Psoas muscle (tissue), 8 donors: ENCODE results near the gene SMDT1. TPM values are rescaled to one million over a fixed set of nuclear protein-coding genes. Genes with fewer than 3 reads are reported as not detected.

Source experiments
- ATAC-seq, 4 donors: fragments of 200-7000 bp; cut with Tn5 transposase; one replicate each; pipeline ENCODE4 v1.9.1; 2020; ENCODE audit warnings: moderate library complexity in 3 of 4, mild to moderate bottlenecking in 2 of 4
- DNase-seq, 2 donors: peaks; one replicate each; pipeline ENCODE4 v3.0.0-alpha.2; 2020
- H3K27ac ChIP-seq: fragments of 200-600 bp; one replicate; pipeline ENCODE4 v1.8.0; 2022
- H3K27me3 ChIP-seq, 3 donors: fragments of 200-600 bp in 1 of 3; one replicate each; pipeline versions ENCODE4 v1.6.1 to v1.8.0; 2013 to 2022; ENCODE audit warnings: low read length in 2 of 3, mild to moderate bottlenecking in 2 of 3, moderate library complexity in 1 of 3; ENCODE audit not compliant: insufficient read depth in 3 of 3
- H3K36me3 ChIP-seq, 2 donors: fragments of 200-600 bp in 1 of 2; one replicate each; pipeline versions ENCODE4 v1.6.1 to v1.8.0; 2013 to 2022; ENCODE audit warnings: low read depth in 1 of 2, mild to moderate bottlenecking in 1 of 2, moderate library complexity in 1 of 2; ENCODE audit not compliant: insufficient read depth in 1 of 2
- H3K4me1 ChIP-seq: fragments of 200-600 bp; one replicate; pipeline ENCODE4 v1.8.0; 2022
- H3K4me3 ChIP-seq: fragments of 200-600 bp; one replicate; pipeline ENCODE4 v1.8.0; 2022; ENCODE audit warnings: mild to moderate bottlenecking
- H3K9me3 ChIP-seq: fragments of 200-600 bp; one replicate; pipeline ENCODE4 v1.8.0; 2022
- CTCF ChIP-seq: fragments of 200-600 bp; IDR thresholded peaks from one replicate; pipeline ENCODE4 v1.8.0; 2022; ENCODE audit warnings: antibody characterized with exemption
- WGBS, 3 donors: extraction: QIAGEN DNeasy Blood & Tissue Kit; methylation state at CpG; one replicate each; pipeline versions ENCODE4 v1.1.6 to v1.1.7; 2013; 5-methylcytosine and 5-hydroxymethylcytosine counted together
- intact Hi-C, 2 donors: fragments of 100-400 bp; cut with DNase I; formaldehyde crosslinking; loops; one replicate each; pipeline versions ENCODE4 v1.11.0 to v1.14.2; 2022
- polyA plus RNA-seq, 3 donors: library from polyadenylated mRNA; stranded (reverse); fragments of 200-250 nt; gene quantifications; one replicate each; pipeline ENCODE4 v1.2.3, GENCODE V29; 2013
- total RNA-seq, 4 donors: library from RNA; stranded (reverse); fragmentation: NEBNext Ultra II Directional in 2 of 4; extraction: Animal tissue kit (Norgen Biotek cat#: 25700) in 2 of 4; gene quantifications; one replicate each; pipeline versions ENCODE4 v1.2.1 to v1.2.4, GENCODE V29; 2021 to 2023
- donor health status: healthy with polysubstance abuse.
- donor health status: DM: no; HTN: no; CAD: no; lungs with moderate emphysema.
- donor health status: Bipolar disorder and iron deficiency.
- donor health status: healthy.
- donor health status: DM: yes; HTN: yes; CAD: no.
- donor health status: DM: no; HTN: no; CAD: no.
- donor health status: DM: no; HTN: no; CAD: no.
- donor health status: DM: yes; HTN: yes; CAD: no.

The SMDT1 gene
- total and polyA plus RNA-seq, 7 donors, result 117 to 198 (median 136) TPM

DNA sequence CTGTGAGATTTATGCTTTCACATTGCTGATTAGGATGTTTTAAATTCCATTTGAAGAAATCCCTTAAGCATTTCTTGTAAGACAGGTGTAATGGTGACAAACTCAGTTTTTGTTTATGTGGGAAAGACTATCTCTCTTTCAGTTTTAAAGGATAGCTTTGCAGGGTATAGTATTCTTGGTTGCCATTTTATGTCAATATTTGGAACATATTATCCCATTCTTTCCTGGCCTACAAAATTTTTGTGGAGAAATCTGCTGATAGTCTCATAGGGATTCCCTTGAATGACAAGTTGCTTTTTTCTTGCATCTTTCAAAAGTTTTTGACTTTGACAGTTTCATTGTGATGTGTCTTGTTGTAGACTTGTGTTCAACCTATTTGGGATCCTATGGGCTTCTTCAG lies 37.7 kb upstream of the SMDT1 start:
- H3K27ac ChIP-seq, result no peak overlapping the region
- H3K27me3 ChIP-seq, result no peaks in the 10 kb centered on the region
- peaks cover 9% of the 10 kb centered on the region for H3K9me3 ChIP-seq
- intact Hi-C loops, result no loop called here
- no peak overlapping the region for H3K4me3 ChIP-seq
- DNase-seq, result no peak
- no peaks in the 10 kb centered on the region for H3K36me3 ChIP-seq
- ATAC-seq, result no peak
- no peak for TF ChIP-seq CTCF
- no peaks in the 10 kb centered on the region for H3K4me1 ChIP-seq

GRCh38 chr22:42050641-42051180 lies 28.8 kb upstream of the SMDT1 start:
- H3K4me1 ChIP-seq, result no peaks in the 10 kb centered on the region
- intact Hi-C loops, result no loop called here
- no peaks in the 10 kb centered on the region for H3K9me3 ChIP-seq
- ATAC-seq, result no peak
- H3K27ac ChIP-seq, result no peak overlapping the region
- H3K36me3 ChIP-seq, result peaks cover 0 to 2% of the 10 kb centered on the region in 2 donors
- no peak for DNase-seq
- H3K4me3 ChIP-seq, result no peak overlapping the region
- no peaks in the 10 kb centered on the region for H3K27me3 ChIP-seq
- no peak for TF ChIP-seq CTCF
- WGBS, 3 donors, result 55 to 69% (median 67%) methylated on average over 2 of the region's 2 CpGs

GRCh38 chr22:42052765-42053164 lies 26.7 kb upstream of the SMDT1 start:
- WGBS, 3 donors, result 82 to 88% (median 85%) methylated on average over 3 of the region's 3 CpGs
- H3K27me3 ChIP-seq, result no peaks in the 10 kb centered on the region
- H3K9me3 ChIP-seq, result peaks cover 8% of the 10 kb centered on the region
- intact Hi-C loops, result no loop called here
- H3K36me3 ChIP-seq, result peaks cover 0 to 2% of the 10 kb centered on the region in 2 donors
- no peaks in the 10 kb centered on the region for H3K4me1 ChIP-seq
- H3K27ac ChIP-seq, result no peak overlapping the region
- H3K4me3 ChIP-seq, result no peak overlapping the region
- ATAC-seq, result no peak
- no peak for DNase-seq
- TF ChIP-seq CTCF, result no peak

DNA sequence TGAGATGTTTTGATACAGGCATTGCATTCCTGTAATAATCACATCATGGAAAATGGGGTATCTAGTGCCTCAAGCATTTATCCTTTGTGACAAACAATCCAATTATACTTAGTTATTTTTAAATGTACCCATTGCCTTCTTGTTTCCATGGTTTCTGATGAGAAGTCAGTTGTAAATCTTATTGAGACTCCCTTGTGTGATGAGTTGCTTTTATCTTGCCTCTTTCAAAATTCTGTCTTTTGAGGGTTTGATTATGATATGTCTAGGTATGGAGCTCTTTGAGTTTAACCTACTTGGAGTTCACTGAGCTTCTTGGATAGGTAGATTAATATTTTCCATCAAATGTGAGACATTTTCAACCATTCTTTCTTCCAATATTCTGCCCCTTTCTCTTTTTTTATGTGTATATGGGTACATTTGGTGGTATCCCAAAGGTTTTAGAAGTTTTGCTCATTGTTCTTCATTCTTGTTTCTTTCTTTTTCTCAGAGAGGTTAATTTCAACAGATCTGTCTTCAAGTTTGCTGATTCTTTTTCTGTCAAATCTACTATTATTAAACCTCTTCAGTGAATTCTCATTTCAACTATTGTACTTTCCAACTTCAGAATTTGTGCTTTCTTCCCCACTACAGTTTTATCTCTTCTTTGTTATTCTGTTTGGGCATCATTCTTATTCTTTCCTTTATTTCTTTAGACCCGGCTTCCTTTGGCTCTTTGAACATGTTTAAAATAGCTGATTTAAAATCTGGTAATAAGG lies 22.6 kb upstream of the SMDT1 start:
- H3K4me3 ChIP-seq, result no peak overlapping the region
- no peak for TF ChIP-seq CTCF
- intact Hi-C loops, result no loop called here
- no peaks in the 10 kb centered on the region for H3K27me3 ChIP-seq
- H3K4me1 ChIP-seq, result no peaks in the 10 kb centered on the region
- H3K27ac ChIP-seq, result no peak overlapping the region
- H3K9me3 ChIP-seq, result peaks cover 8% of the 10 kb centered on the region
- DNase-seq (no peak), ATAC-seq (no peak)
- WGBS, 3 donors, result 96 to 100% (median 98%) methylated on average over 1 of the region's 1 CpG
- peaks cover 0 to 44% of the 10 kb centered on the region in 2 donors for H3K36me3 ChIP-seq
